ENCODE results near the gene EYA4.
"Not testable (repeated sequence)": the region's sequence is repeated elsewhere in the genome, so short reads cannot be mapped to it uniquely, and the experiment has no call there.

Gene EYA4

DNA sequence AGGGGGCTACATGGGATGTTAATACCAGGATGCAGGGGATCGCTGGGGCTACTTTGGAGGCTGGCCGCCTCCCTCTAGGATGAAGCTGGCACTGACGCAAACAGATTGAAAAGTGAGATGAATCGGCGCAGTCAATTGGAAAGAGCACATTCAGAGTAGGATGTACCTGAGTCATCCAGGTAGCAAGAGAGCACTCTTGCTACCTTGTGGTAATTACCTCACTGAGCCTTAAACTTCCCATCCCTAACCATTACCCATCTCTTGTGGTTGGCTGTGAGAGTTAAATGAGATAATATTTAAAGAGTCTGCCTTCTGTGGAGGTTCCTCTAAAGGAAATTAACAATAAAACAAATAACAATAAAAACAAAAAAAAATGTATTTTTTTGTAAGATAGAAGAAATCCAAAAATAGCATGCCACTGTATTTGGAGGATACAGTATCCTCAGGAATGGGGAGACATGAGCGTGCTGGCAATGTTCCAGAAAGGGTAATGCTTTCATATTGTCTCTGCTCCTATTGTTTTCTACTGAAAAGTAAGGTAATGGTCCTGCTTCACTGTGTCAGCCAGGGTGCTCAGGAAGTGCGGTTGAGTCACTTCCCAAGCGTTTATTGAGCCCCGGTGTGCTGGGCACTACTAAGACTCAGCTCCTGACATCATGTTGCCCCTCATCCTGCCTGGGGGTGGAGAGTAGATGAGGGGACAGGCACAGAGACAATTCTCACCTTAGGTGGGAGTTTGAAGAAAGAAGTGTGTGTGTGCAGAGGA is 301.1 kb downstream of the EYA4 start:
- Mint-ChIP-seq H3K4me1 (no peaks in the 10 kb centered on the region), H3K27ac (no peak overlapping the region), H3K27me3 (peaks cover 21% of the 10 kb centered on the region), H3K9me3 (no peaks in the 10 kb centered on the region), H3K4me3 (no peak overlapping the region), H3K36me3 (no peaks in the 10 kb centered on the region)
- no peak for ATAC-seq

DNA sequence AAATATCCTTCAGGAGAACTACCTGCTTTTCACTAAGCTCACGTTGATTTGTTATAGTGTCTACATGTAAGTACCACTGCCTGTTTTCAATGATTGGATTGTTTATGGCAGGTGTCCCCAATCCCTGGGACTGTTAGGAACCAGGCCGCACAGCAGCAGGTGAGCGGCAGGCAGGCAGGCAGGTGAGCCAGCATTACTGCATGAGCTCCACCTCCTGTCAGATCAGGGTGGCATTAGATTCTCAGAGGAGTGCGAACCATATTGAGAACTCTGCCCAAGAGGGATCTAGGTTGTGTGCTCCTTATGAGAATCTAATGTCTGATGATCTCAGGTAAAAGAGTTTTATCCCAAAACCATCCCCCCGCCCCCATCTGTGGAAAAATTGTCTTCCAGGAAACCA is 303.3 kb downstream of the EYA4 start:
- H3K4me3 Mint-ChIP-seq, result no peak overlapping the region
- ATAC-seq, result no peak
- H3K27ac Mint-ChIP-seq, result no peak overlapping the region
- H3K9me3 Mint-ChIP-seq, result no peaks in the 10 kb centered on the region
- H3K36me3 Mint-ChIP-seq, result no peaks in the 10 kb centered on the region
- peaks cover 21% of the 10 kb centered on the region for H3K27me3 Mint-ChIP-seq
- peaks cover 6% of the 10 kb centered on the region for H3K4me1 Mint-ChIP-seq

DNA sequence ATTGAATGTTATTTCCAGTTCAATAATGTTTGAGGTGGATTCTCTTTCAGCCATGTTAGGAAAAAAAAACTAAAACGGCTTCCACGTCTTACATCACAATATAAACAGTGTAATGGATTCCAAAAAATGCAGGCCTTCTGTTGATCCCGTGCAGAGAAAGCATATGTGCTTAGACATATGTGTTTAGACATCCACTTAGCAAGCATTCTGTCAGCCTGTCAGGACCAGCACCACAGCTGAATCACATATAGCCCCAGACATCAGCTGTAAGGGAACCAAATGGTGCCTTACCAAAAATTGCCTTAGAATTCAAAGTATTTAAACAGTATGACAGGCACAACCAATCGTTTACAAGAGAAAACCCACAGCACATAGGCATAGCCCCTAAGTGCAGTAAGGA is 304.9 kb downstream of the EYA4 start:
- Mint-ChIP-seq H3K4me3 (no peak overlapping the region), H3K9me3 (no peaks in the 10 kb centered on the region), H3K27me3 (peaks cover 21% of the 10 kb centered on the region), H3K36me3 (no peaks in the 10 kb centered on the region), H3K4me1 (peaks cover 6% of the 10 kb centered on the region), H3K27ac (no peak overlapping the region)
- no peak for ATAC-seq

DNA sequence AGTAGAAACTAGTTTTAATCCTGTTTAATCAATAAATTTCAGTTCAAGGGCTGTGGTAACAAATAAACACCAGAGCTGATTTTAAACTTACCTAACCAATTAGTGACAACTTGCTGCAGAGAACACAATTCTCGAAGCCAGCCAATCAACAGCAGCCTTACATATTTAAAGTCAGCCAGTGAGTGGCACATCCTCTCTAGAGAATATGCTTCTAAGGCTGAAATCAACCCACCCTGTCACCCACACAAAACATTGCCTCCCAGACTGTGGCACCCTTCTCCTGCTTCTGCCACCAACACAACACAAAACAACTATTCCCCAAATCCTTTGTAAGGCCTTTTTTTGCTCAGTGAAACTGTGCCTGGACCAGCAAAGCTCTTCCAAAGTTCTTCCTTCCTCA is 306.0 kb downstream of the EYA4 start:
- peaks cover 6% of the 10 kb centered on the region for H3K4me1 Mint-ChIP-seq
- H3K36me3 Mint-ChIP-seq, result no peaks in the 10 kb centered on the region
- H3K4me3 Mint-ChIP-seq, result no peak overlapping the region
- ATAC-seq, result no peak
- H3K27ac Mint-ChIP-seq, result no peak overlapping the region
- peaks cover 12% of the 10 kb centered on the region for H3K27me3 Mint-ChIP-seq
- H3K9me3 Mint-ChIP-seq, result no peaks in the 10 kb centered on the region

DNA sequence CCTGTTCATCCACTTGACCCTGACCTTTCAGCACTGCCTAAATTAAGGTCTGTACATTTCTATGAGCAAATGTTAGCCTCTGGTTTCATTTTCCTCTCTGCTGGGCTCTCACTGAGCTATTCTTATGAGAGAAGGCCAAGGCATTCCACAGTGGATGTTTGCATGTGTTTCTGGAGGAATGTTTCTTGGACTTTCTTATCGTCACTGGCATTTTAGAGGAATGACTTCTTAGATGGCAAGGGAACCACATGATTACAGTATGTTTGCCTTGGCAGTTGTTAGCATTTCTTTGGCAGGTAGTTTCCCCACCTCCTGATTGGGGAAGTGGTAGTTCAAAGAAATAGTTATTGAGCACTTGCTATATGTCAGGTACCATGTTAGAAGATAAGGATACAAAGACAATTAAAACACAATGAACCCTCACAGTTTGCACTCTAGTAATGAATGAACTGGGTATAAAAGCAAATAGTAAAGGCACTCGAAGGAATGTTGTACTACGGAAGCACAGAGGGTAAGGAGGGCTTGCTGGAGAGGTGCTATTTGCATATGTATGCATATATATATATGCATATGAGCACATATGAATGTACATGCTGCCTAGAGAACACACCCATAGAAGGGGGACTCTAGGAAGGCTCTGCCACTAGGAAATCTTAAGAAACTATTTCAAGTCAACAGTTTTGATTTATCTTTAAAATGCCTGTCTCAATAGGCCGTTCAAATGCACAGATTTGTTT is 307.4 kb downstream of the EYA4 start:
- Mint-ChIP-seq H3K4me3 (no peak overlapping the region), H3K27me3 (no peaks in the 10 kb centered on the region), H3K4me1 (peaks cover 6% of the 10 kb centered on the region), H3K27ac (no peak overlapping the region), H3K9me3 (no peaks in the 10 kb centered on the region), H3K36me3 (no peaks in the 10 kb centered on the region)
- ATAC-seq, result peak; percentile 21

DNA sequence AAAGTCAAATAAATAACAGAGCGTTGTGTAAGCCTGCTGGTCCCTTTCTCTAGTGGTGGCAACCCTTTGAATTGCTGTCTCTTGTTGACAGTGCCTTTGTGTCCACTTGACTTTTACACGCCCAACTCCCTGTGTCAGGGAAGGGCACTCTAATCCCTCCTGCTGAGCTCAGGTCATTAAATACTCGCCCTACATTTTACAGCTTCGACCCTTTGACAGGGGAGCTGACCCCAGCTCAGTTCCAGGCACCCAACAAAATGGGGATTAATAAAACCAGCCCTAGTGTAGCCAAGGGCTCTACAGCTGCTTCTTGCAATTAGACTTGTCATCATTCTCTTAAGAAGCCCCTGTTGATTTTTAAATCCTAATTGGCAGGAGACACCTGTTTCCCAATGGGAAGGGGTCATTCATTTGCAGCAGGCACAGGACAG is 308.2 kb downstream of the EYA4 start:
- Mint-ChIP-seq H3K27ac (no peak overlapping the region), H3K4me3 (no peak overlapping the region), H3K36me3 (no peaks in the 10 kb centered on the region), H3K9me3 (no peaks in the 10 kb centered on the region), H3K4me1 (peaks cover 6% of the 10 kb centered on the region), H3K27me3 (no peaks in the 10 kb centered on the region)
- no peak for ATAC-seq

DNA sequence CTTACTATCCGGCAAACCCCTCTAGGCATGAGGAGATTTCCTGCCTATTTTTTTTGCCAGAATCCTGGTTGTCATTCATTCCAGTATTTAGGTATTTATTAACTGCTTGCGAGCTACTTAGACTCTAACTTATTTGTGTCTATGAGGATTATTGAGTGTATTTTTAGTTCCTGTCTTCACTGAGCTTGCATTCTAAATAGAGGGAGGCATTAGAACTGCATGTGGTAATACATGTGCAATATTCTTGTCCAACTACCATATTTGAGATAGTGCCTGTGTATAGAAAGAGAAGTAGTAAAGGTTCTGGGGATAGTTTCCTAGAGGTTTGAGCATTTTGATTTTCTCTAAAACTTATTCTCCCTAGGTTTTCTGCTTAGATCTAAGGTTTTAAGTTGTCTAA is 308.9 kb downstream of the EYA4 start:
- Mint-ChIP-seq H3K4me3 (no peak overlapping the region), H3K27me3 (no peaks in the 10 kb centered on the region), H3K9me3 (no peaks in the 10 kb centered on the region), H3K36me3 (no peaks in the 10 kb centered on the region), H3K4me1 (peaks cover 6% of the 10 kb centered on the region), H3K27ac (no peak overlapping the region)
- no peak for ATAC-seq

DNA sequence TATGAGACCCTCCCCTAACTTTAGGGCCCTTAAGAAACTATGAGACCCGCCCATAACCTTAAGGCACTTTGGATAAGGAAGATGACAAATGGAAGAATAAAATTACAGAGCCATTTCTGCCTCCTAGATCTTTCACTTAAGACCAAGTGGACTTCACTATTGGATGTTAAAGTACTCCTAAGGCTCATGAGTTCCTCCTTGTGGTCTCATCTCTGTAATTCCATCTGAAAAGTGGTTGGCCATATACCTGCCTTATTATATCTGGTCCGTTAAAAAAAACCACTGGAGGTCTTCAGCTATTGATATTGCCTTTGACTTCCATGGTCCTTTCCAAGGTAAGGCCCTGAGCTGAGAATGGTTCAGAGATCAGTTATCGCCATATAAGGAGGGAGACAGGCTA is 310.3 kb downstream of the EYA4 start:
- no peaks in the 10 kb centered on the region for H3K9me3 Mint-ChIP-seq
- H3K36me3 Mint-ChIP-seq, result no peaks in the 10 kb centered on the region
- H3K4me1 Mint-ChIP-seq, result peaks cover 6% of the 10 kb centered on the region
- no peak overlapping the region for H3K27ac Mint-ChIP-seq
- H3K27me3 Mint-ChIP-seq, result no peaks in the 10 kb centered on the region
- no peak overlapping the region for H3K4me3 Mint-ChIP-seq
- no peak for ATAC-seq

DNA sequence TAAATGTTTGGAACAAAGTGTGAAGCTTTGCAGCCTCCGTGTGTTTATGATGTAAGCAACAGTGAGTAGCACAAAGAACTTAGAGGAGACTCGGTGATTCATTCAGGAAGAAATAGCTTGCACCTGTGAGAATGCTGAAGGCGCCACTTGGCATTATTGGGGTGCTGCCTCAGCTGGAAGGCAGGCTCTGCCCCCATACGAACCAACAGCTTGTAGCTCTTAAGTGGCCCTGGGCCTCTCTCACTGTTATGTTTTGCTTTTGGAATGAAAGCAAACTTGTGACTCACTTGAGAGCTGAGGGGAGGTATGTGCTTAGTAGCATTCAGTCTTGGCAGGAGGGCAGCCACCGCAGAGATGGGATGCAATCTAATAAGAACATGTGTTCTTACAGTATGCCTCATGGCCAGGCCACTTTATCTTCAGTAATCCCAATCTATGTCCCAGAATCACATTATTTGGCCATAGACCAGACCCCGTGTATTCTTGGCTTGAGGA is 310.7 kb downstream of the EYA4 start:
- Mint-ChIP-seq H3K27me3 (no peaks in the 10 kb centered on the region), H3K4me1 (peaks cover 6% of the 10 kb centered on the region), H3K9me3 (no peaks in the 10 kb centered on the region), H3K36me3 (no peaks in the 10 kb centered on the region), H3K27ac (no peak overlapping the region), H3K4me3 (no peak overlapping the region)
- ATAC-seq, result no peak

DNA sequence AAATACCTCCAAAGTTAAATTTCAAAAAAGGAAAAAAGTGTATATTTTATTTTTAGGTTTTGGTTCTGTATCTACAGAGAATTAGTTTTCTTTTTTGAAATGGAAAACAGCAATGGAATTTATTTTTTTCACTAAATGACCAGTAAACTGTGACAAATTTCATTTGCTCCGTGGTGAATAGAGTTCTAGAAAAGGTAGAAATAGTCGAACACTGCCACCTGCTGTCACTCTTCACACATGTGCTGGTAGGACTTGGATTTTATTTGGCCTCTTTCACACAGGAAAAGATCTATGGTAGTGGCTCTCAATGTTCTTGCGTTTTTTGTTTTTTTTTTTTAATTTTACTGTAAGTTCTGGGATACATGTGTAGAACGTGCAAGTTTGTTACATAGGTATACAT is 312.5 kb downstream of the EYA4 start:
- Mint-ChIP-seq H3K4me3 (no peak overlapping the region), H3K36me3 (no peaks in the 10 kb centered on the region), H3K27me3 (no peaks in the 10 kb centered on the region), H3K4me1 (peaks cover 3% of the 10 kb centered on the region), H3K27ac (no peak overlapping the region), H3K9me3 (no peaks in the 10 kb centered on the region)
- ATAC-seq, result no peak

DNA sequence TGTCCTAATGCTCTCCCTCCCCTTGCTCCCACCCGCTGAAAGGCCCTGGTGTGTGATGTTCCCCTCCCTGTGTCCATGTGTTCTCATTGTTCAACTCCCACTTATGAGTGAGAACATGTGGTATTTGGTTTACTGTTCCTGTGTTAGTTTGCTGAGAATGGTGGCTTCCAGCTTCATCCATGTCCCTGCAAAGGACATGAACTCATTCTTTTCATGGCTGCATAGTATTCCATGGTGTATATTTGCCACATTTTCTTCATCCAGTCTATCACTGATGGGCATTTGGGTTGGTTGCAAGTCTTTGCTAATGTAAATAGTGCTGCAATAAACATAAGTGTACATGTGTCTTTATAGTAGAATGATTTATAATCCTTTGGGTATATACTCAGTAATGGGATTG is 313.0 kb downstream of the EYA4 start:
- not testable (repeated sequence) for H3K27ac Mint-ChIP-seq, ATAC-seq, H3K4me3 Mint-ChIP-seq

DNA sequence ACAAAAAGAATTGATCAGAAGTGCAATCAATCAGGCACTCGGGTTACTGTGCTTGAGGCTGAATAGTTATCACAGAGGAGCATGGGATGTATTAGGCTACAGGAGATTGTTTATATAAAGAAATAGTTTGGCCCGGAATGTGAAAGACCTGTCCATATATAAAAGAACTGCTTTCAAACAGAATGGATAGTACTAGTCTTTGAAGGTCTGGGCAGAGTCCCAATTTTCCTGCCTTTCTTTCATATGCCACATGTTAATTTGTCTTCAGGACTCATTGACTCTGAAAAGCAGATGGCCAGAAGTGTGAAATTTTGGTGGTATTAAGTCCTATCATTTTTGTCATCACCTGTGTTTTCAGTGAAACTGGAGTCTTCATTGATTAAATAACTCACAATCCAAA is 314.5 kb downstream of the EYA4 start:
- H3K9me3 Mint-ChIP-seq, result peaks cover 8% of the 10 kb centered on the region
- H3K36me3 Mint-ChIP-seq, result no peaks in the 10 kb centered on the region
- no peaks in the 10 kb centered on the region for H3K4me1 Mint-ChIP-seq
- no peak overlapping the region for H3K4me3 Mint-ChIP-seq
- no peak overlapping the region for H3K27ac Mint-ChIP-seq
- ATAC-seq, result no peak
- H3K27me3 Mint-ChIP-seq, result no peaks in the 10 kb centered on the region

More for the DNA sequence above, 313.0 kb downstream of the EYA4 start:
- H3K4me1 Mint-ChIP-seq, H3K9me3 Mint-ChIP-seq, H3K36me3 Mint-ChIP-seq, H3K27me3 Mint-ChIP-seq: not testable (repeated sequence)

DNA sequence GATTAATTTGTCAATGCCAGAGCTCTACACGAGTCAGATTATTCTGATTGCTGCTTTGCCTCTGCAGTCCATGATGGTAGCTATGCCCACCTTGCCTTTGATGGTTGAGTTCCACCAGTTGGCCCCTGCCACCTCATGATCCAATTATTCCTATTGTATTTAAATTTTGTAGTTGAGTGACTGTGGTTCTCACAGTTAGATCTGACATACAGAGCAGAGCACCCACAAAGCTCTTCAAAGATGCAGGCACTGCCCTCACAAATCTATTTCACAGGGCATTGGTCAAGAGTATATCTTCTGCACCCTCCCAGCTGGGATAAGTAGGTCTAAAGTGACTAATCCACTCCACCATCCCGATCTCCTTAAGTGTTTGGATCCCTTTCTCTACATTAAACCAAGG is 318.8 kb downstream of the EYA4 start:
- Mint-ChIP-seq H3K27ac (no peak overlapping the region), H3K4me3 (no peak overlapping the region), H3K36me3 (no peaks in the 10 kb centered on the region), H3K27me3 (no peaks in the 10 kb centered on the region), H3K4me1 (no peaks in the 10 kb centered on the region), H3K9me3 (peaks cover 8% of the 10 kb centered on the region)
- ATAC-seq, result no peak

DNA sequence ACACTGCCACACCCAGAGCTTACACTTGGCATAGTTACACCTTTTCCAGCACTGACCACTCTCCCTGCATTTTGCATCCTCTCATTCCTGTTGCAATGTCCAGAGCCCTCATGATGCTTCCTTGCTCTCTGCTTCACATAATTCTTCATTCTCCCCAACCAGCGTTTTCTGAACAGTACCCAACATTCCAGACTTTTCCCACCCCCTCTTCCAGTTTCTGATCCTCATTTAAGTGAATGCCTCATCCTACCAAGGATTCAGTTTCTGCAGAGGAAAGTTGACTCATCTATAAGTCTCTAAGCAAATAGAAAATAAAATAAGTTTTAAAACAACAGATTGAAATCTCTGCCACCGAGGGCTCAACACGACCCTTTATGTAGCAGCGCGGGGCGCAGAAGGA is 326.5 kb downstream of the EYA4 start:
- Mint-ChIP-seq H3K27ac (no peak overlapping the region), H3K36me3 (no peaks in the 10 kb centered on the region), H3K27me3 (peaks cover 39% of the 10 kb centered on the region), H3K4me1 (peaks cover 8% of the 10 kb centered on the region), H3K4me3 (no peak overlapping the region), H3K9me3 (no peaks in the 10 kb centered on the region)
- no peak for ATAC-seq

DNA sequence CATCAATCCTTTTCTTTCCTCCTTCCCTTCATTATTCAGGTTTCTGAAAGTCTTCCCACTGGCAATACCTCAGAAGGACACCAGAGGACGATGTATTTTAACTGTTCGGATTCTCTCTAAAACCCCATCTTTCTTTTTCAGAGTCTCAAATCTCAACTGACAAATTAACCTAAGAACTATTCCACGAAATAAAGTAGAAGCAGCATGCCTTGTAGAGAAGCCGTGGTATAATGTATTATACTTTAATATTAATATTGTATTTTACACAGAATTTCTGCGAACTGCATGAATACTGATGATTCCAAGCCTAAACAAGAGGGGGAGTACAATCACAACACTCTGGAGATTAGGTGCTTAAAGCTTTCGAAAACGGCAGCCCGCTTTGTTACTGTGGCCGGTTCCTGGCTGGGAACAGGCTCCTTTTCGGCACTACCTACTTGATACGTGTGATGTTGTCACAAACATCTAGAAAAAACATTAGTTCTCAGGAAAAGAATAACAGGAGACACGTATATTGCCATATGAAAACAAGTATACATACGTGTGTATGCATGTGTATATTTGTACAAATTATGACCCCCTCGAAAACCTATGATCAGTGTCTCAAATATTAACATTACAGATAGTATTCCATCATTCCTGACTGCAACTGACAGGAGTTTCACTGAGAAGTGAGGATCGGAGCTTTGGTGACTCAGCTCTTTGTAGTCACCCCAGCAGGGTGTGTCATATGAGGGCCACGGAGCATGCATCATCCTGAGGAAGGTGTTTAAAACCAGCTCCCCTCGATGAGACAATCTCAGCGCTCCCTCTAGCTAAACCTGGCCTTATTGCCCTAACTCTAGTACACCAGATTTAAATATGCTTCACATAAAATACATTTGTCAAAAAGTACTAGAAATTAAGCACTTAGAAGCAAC is 328.1 kb downstream of the EYA4 start:
- Mint-ChIP-seq H3K4me3 (no peak overlapping the region), H3K36me3 (no peaks in the 10 kb centered on the region), H3K27me3 (peaks cover 39% of the 10 kb centered on the region), H3K4me1 (peaks cover 8% of the 10 kb centered on the region), H3K27ac (no peak overlapping the region), H3K9me3 (no peaks in the 10 kb centered on the region)
- no peak for ATAC-seq
